HL-60/S4 (cell line): Measurements from ENCODE around the gene AMPD3.

Source experiments
- in situ Hi-C: fragments of 300-500 bp; cut with MboI; formaldehyde crosslinking; loops from 2 replicates; pipeline ENCODE4 v1.14.3; 2022; ENCODE audit warnings: low sequenced_read_pairs

Gene AMPD3

DNA sequence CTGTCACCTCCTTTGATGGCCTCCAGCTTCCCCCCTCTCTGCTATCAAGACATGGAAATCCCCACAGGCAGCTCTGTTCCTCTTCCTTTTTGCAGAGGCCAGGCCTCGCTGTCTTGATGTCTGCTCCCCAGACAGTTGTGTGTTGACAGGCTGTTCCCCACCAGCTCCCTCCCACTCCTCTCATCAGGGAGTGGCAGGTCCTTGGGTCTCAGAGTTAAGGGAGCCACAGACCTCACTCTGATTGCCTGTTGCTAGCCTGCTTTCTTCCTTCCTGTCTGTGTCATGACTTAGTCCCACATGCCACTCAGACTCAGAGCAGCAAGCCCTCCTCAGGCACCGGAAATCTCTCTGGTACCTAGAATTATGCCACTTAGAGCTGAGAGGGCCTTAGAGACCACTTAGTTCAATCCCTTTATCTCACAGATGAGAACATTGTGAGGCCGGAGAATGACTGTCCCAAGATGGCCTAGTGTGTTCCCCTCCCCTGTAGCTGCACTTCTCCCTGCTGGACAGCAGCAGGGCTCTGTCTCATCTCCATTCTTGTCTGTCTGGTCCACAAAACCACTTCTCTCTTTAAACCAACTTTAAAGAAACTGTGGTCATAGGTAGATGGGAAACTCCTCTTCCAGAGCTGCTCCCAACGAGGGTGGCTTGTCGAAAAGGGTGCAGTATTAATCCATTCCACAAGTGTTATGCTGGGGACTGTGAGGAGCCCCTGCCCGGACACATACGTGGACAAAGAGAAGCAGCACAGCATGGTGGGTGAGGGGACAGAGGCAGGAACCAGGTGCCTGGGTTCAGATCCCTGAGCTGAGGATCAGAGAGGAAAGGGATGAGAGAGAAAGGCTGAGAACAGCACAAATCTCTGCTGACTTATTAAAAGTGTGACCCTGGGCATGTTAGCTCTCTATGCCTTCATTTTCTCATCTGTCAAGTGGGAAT lies 4.2 kb downstream of the AMPD3 start:
- in situ Hi-C loops: no loop called here

DNA sequence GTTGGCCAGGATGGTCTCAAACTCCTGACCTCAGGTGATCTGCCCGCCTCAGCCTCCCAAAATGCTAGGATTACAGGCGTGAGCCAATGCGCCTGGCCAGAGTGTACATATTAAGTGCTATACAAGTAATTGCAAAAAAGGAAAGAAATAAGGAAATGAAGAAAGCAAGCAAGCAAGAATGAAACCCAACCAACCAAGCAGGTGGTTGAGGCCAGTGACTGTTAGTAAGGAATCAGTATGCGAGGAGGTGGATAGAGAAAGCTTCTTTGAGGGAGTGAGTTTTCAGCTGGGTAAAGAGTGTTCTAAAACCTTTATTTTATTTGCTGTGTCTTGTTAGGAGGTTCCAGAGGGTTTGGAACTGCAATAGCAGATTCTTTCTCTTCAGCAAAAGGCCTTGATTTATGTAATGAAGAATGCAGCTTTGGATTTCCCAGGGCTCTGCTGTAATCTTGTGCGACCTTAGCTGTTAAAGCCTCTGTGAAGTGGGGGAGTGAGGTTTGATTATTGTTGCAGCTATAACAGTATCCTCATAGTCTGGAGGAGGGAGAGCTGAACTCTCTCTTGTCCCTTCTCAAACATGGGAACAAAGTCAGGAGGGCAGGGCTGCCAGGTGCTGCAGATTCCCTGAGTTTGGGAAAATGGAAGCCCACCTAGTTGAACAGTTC lies 5.7 kb downstream of the AMPD3 start:
- in situ Hi-C loops: no loop called here

DNA sequence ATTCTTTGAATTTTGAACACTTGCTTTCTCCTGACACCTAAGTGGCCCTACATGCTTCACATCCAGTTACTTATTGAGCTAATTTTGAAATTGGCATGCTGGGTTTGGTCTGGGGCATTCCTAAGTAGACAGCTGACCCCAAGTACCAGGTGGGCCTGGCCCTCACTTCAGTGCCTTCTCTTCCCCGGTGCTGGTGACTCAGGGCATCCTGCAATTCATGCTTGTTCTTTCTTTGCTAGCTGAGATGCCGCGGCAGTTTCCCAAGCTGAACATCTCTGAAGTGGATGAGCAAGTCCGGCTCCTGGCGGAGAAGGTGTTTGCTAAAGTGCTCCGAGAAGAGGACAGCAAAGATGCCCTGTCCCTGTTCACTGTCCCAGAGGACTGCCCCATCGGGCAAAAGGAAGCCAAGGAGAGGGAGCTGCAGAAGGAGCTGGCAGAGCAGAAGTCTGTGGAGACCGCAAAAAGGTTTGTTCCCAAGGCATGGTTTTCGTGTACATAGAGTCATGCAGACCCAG lies 6.3 kb downstream of the AMPD3 start:
- in situ Hi-C loops: no loop called here

DNA sequence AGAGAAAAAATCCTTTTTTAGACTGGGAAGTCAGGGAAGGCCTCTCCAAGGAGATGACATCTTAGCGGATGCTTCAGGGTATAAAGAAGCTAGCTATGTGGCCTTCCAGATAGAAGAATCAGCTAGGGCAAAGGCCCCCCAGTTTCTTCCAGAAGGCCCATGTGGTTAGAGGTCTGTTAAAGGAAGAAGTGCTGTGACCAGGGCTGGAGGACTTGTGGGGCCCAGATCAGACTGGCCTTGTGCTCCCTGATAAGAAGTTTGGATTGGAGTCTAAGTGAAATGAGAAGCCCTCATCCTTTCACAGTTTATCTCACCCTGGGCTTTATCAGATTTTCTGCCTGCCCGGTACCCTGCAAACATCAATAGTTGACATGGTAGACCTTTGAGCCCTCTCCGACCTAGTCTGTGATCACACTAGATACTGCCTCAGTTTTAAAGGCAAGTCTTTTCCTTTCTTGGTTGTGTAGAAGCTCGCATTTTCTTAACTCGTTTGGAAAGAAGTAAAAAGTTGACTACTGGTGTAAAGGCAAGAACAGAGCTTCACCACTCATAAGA lies 7.8 kb downstream of the AMPD3 start:
- in situ Hi-C loops: no loop called here

DNA sequence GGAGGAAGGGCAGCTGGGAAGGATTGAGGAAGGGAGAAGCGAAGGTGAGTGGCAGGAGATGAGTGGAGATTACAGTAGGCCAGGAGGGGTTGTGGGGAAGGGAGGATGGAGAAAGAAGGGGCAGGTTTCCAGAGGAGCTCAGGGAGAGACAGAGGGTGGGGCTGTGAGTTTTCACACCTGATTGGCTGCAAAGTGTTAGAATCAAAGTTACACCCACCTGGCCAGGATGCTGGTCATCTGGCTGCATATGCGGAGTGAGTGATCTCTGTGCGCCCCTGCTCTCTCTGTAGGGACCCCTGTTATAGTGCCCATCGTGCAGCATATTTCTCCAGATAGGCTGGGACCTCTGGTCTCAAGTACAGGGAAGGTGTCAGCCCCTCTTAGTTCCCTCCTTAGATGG lies 18.3 kb downstream of the AMPD3 start:
- in situ Hi-C loops: no loop called here

DNA sequence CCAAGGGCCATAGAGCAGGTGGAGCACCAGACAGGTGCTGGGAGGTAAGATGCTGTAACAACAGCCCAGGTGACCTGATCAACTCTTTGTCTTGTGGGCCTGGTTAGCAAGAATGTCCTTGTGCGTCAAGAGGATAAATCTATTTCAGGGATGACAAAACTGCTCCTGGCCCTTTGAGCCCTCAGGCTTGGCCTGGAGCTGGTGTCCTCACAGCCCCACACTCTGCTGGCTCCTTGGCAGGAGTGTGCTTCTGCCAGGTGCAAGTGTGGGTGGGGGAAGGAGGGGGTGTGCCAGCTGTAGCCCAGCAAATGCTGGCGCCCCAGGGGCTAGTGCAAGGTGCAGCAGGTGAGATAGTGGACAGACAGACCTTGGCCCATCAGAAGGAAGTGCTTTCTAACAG lies 19.5 kb downstream of the AMPD3 start:
- in situ Hi-C loops: no loop called here

DNA sequence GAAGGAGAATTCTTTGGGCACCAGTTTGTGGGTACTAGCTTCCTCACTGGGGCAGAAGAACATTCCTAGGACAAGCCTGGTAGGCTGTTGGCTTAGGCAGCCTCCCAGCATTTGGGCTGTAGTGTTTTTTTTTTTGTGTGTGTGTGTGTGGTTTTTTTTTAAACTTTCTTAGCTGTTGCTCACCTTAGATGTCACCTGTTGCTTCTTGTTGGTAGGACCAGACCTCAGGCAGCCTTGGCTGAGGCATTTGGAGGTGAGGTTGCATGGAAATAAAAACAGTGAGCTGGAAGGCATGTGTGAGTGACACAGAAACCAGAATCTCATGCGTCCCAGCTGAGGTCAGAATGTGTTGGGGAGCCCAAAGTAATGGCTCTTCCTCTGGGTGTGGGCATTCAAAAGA lies 21.3 kb downstream of the AMPD3 start:
- in situ Hi-C loops: no loop called here

DNA sequence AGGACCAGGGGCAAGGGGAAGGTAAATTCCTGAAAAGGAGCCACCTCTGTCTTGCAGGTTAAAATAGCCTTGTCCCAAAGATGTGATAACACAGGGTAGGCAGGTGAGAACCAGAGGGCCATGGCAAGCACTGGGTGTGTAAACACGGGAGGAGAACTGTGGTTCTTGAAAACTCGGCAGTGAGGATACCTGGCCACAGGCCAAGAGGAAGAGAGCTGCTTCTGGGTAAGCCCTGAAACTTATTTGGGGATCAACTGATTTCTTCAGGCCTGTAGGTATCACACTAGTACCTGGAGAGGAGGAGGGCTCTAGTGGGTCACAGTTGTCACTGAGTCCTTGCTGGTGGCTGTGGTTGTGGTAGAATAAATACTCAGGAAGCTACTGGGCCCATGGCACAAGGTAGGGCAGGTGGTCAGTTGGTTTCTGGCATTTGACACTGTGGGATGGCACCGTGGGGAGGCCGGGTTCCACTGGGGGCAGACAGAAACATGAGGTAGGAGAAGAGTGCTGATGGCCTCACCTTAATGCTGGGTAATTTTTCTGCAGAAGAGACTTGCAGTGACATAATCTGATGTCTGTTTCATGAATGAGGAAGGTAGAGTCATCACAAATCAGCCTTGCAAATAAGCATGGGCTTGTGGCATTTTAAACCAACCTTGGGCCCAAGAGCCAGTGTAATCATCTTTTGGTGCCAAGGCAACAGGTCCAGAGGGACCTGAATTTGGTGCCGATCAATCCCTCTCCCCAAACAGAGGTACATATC lies 22.0 kb downstream of the AMPD3 start:
- in situ Hi-C loops: no loop called here

DNA sequence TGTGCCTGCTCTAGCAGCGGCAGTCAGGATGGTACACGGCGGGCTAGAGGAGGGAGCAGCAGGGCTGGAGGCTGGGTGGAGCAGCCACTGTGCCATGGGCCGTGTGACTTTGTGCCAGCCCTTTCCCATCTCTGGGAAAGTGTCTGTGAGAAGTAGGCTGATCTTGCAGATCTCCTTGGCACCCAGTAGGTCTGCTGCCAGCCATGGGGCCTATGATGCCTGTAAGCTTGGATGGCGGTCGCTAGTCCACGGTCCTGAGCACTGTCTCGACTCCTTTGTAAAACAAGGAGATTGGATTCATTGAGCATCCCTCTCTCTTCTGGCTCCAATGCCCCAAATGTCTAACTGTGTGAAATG lies 22.6 kb downstream of the AMPD3 start:
- in situ Hi-C loops: no loop called here

DNA sequence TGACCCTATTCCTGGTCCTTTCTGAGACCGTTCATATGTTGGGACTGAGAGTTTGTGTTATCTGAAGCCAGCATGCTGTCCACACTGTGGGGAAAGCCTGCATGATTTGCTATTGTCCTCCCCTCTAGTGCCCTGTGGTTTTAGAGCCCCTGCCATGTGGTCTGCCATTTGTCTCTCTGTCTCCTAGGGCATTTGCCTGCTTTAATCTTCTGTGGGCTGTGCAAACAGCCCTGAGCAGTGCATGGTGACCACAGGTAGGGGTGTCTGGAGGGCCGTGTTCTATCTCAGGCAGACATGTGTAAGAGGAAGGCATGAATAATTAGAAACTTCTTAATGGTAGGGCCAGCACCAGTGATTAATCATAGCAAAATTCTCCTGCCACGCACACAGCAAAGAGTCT lies 23.0 kb downstream of the AMPD3 start:
- in situ Hi-C loops: no loop called here

DNA sequence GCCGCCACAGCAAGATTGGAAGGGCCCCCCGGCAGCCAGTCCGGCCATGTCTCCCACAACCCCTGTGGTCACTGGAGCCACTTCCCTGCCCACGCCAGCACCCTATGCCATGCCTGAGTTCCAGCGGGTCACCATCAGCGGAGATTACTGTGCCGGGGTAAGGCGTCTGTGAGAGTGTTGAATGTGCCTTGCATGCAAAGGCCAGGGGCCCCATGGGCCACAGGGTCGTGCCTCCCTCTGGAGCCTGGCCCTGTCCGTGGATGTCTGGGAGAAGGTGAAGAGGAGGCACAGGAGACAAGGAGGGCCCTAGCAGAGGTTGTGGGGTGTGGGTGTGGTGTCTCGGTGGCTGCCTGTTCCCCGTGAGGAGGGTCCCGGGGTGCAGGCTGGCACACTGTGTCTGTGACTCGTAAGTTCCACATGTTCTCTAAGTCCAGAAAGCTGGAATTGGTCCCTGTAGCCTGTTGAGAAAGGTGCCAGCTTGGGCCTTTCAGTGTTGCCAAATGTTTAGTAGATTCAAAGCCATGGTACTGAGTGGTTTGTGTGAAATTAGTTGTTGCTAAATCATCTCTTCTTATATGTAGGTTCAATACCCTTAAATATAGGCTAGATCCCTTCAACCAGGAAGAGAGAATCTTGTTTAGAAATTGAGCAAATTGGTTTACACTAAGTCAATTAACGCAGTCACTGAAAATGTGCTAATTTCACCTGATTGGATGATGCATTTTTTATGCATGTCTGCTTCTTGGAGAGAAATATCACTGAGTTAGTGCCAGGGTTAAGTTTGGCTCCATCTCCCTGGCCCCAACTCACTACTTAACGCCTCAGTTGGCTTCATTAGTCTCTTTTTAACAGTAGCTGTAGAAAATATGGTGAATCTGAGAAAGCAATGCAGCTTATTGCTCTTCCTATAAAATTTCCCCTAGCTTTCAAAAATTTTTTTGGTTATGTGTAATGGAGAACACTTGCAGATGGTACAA lies 23.8 kb downstream of the AMPD3 start:
- in situ Hi-C loops: no loop called here

DNA sequence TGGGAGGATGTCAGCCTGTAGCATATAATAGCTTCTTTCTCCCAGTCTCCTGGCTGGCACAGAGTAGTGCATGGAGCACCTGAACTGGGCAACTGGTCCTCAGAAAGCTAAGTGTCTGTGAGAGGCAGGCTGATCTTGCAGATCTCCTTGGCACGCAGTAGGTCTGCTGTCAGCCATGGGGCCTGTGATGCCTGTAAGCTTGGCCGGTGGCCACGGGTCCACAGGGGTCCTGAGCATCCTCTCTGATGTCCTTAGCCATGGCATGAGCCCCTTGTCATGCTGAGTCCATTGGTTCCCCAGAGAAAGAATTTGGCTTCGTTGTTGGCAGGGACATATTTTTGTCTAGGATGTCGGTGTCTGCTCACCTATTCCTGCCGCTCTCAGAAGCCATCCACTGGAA lies 25.0 kb downstream of the AMPD3 start:
- in situ Hi-C loops: no loop called here

DNA sequence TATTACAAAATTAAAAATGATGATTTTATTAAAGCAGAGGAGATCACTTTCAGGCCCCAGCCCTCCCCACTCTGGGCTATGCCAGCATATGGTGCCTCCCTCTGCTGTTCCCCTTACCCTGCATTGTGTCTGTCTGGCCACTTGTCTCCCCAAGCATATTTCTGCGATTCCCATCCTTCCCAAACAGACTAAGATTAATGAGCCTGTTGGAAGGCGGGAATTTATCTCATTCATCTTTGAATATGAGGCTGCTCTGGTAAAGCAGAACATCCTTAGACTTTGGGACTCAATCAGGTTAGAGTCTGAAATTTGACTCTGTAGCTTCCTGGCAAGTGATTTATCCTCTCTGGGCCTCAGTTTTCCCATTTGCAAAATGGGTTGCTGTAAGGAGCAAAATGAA lies 25.7 kb downstream of the AMPD3 start:
- in situ Hi-C loops: no loop called here

DNA sequence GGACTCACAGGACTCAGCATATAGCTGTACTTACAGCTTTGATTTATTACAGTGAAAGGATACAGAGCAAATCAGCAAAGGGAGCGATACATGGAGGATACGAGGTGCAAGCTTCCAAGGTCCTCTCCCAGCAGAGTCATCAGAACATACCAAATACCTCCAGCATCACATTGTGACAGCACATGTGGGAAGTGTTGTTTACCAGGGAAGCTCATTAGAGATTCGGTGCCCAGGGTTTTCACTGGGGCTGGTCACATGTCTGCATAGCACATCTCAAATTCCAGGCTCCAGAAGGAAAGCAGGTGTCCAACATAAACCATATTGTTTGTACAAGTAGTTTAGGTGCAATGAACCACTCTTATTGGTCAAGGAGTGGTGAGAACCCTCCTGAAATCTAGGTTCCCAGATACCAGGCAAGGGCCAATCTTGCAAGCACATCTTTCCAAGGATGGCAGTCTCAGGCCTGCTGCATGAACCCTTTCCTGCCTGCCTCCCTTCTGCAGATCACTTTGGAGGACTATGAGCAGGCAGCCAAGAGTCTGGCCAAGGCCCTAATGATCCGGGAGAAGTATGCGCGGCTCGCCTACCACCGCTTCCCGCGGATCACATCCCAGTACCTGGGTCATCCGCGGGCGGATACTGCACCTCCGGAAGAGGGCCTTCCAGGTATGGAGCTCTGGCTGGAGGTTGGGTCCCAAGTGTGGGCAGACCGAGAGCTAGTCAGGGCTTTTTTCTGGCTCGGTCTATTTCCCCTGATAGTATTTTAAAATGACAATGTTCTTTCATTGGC lies 26.7 kb downstream of the AMPD3 start:
- in situ Hi-C loops: no loop called here

DNA sequence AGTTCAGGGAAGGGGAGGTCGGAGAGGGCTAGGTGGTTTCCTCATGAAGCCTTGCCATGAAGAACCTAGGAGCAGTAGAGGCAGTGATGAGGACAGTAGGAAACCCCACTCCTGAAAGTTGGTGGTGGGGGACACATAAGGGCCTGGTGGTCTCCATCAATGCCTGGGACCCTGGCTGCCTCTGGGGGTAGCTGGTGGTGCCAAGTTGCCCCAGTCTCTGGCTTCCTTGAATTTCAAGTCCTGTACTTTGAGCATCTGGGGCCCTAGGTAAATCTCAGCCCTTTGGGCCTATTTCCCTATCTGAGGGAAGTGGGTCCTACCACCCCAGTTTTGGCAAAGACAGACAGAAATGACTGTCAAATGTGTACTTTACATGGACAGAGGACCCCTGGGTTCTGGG lies 28.1 kb downstream of the AMPD3 start:
- in situ Hi-C loops: no loop called here

DNA sequence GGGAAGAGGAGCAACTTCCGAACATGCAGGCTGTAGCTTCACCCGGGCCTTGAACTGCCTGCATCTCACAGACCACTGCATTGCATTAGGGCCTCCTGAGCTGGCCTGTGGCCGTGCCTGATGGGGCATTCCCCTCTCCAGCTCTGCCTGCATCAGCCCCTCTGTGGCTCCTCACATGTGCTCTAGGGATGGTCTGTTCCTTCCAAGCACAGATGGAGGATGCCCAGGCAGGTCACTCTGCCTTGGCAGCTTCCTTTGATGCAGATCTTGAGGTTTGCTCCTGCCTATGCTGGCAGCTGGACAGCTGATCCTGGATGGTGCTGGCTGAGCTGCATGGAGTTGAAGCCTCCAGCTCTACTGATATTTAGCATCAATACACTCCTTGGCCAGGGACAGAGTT lies 28.5 kb downstream of the AMPD3 start:
- in situ Hi-C loops: no loop called here

DNA sequence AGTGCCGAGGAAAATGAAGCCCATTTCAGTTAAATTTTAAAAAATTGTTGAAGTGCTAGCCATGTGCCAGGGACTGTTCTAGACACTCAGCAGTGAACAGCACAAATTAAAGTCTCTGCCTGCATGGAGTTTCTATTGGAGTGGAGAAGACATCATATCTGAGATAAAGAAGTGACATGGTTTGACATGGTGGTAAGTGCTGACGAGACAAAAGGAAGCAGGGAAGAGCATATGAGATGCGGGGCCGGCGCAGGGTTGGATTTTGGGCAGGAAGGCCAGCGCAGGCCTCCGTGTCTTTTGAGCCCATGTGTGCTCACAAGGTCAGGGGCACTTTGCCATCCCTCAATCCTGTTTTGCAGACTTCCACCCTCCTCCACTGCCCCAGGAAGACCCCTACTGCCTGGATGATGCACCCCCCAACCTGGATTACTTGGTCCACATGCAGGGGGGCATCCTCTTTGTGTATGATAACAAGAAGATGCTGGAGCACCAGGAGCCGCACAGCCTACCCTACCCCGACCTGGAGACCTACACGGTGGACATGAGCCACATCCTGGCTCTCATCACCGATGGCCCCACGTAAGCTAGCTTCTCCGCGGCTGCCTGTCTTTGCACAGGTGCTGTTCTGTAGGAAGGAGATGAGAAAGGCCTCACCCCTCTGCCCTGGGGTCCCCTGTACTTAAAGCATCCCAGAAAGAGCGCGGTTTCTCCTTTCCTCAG lies 29.6 kb downstream of the AMPD3 start:
- in situ Hi-C loops: no loop called here

DNA sequence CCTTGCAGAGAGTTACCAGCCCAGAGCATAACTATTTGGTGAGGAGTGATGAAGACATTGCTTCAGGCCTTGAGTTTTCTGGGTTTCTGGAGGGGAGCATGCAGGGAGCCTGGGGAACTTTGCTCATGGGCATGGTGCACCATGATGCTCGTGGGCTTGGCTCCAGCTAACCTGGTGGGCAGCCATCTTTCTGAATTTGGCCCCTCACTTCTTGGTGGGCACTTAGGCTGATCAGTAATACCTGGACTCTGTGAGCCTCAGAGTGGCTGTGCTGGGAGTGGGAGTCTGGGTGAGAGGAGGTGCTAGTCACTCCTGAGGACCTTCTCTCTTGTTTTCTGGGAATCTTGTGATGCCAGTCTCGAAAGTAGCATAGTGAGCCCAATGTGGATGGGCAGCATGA lies 30.6 kb downstream of the AMPD3 start:
- in situ Hi-C loops: no loop called here
